ENCODE results near the gene AIMP1.
"Not testable (repeated sequence)": the region's sequence is repeated elsewhere in the genome, so short reads cannot be mapped to it uniquely, and the experiment has no call there.

Gene AIMP1

DNA sequence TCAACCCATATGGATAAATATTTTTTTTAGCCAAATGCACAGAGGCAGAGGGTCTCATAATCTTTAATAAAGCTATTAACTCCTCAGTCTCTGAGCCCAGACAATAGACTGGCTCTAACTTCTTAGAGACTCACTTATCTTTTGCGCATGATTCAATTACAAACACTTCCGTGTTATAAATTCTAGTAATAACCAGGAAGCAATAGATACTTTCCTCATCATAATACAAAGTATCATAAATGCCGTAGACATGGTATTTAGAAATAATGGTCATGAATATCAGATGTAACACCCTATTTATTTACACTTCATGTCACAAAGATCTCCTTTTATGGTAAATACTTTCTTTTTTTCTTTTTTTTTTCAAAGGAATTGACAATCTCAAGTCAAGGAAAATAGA, 56.7 kb downstream of the AIMP1 start:
- POLR2A ChIA-PET = no interaction called here
- CTCF ChIA-PET = no interaction called here
- no peak for DNase-seq (ENCODE audit: extremely low spot score)
- TF ChIP-seq, protein P1, sequence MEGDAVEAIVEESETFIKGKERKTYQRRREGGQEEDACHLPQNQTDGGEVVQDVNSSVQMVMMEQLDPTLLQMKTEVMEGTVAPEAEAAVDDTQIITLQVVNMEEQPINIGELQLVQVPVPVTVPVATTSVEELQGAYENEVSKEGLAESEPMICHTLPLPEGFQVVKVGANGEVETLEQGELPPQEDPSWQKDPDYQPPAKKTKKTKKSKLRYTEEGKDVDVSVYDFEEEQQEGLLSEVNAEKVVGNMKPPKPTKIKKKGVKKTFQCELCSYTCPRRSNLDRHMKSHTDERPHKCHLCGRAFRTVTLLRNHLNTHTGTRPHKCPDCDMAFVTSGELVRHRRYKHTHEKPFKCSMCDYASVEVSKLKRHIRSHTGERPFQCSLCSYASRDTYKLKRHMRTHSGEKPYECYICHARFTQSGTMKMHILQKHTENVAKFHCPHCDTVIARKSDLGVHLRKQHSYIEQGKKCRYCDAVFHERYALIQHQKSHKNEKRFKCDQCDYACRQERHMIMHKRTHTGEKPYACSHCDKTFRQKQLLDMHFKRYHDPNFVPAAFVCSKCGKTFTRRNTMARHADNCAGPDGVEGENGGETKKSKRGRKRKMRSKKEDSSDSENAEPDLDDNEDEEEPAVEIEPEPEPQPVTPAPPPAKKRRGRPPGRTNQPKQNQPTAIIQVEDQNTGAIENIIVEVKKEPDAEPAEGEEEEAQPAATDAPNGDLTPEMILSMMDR (IDR thresholded peaks at IDR 0.05; ENCODE audit: control extremely low read depth, extremely low read depth, low read depth, missing control alignments) = no peak

DNA sequence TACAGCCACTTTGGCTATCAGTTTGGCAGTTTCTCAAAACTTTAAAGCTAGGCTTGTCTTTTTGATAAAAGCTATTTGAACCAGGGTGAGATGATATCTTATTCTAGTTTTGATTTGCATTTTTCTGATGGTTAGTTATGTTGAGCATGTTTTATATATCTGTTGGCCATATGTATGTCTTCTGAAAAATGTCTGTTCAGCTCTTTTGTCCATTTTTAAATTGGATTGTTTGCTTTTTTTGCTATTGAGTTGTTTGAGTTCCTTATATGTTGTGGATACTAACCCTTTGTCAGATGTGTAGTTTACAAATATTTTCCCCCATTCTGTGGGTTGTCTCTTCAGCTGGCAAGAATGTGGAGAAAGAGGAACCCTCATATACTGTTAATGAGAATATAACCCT, 63.8 kb downstream of the AIMP1 start:
- ChIA-PET CTCF (interaction anchor here (1.1 to 2.3 kb wide), 2 partner anchors 10 to 16 kb away, joined by 3 to 7 read pairs; no protein-coding TSS in a partner anchor), POLR2A (no interaction called here)

DNA sequence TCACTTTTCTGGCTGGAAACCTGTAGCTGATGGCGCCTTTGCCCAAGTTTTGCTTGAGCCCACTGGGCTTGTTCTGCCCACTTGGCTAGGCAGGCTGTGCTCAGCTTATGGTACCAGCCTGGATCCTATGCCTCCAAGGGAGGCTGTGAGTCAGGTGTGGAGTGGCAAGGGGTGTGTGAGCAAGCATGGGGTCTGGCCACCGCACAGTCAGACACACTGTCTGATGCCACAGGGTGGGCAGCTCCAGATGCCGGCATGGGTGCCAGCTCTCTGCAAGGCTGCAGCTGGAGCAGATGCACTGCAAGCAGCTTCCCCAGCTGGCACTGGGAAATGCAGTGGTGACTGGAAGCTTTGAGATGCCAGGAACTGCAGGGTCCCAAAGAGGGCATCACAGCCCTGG, 68.5 kb downstream of the AIMP1 start:
- DNase-seq (ENCODE audit: extremely low spot score) = no peak
- TF ChIP-seq, protein P1 (IDR thresholded peaks at IDR 0.05; ENCODE audit: control extremely low read depth, extremely low read depth, low read depth, missing control alignments) = no peak
- ChIA-PET POLR2A (interaction anchor here (0.5 kb wide), 1 partner anchor 1427 kb away, joined by 5 read pairs; no protein-coding TSS in a partner anchor), CTCF (interaction anchor here (0.8 to 3.5 kb wide), 3 partner anchors 9 to 19 kb away, joined by 3 to 14 read pairs (median 4); no protein-coding TSS in a partner anchor)

More for the DNA sequence above, 63.8 kb downstream of the AIMP1 start:
- no peak for DNase-seq (ENCODE audit: extremely low spot score)
- TF ChIP-seq, protein P1 (IDR thresholded peaks at IDR 0.05; ENCODE audit: control extremely low read depth, extremely low read depth, low read depth, missing control alignments) = no peak

- POLR2A ChIA-PET = no interaction called here
- no peak for DNase-seq (ENCODE audit: extremely low spot score)
- TF ChIP-seq, protein P1 (IDR thresholded peaks at IDR 0.05; ENCODE audit: control extremely low read depth, extremely low read depth, low read depth, missing control alignments) = no peak
- CTCF ChIA-PET = interaction anchor here (3.5 kb wide), 1 partner anchor 15 kb away, joined by 14 read pairs; no protein-coding TSS in a partner anchor
Observed at GRCh38 chr4:106385853-106386393, 69.6 kb downstream of the AIMP1 start.

DNA sequence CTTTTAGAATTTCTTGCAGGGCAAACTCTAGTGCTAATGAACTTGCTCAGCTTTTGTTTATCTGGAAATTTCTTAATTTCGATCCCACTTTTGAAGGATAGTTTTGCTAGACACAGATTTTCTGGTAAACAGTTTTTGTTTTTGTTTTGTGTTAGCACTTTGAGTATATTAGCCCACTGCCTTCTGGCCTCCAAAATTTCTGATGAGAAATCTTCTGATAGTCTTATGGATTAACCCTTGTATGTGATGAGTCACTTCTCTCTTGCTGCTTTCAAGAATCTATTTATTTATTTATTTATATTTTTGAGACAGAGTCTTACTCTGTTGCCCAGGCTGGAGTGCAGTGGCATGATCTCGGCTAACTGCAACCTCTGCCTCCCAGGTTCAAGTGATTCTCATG, 79.2 kb downstream of the AIMP1 start:
- POLR2A ChIA-PET = no interaction called here
- TF ChIP-seq, protein P1 (IDR thresholded peaks at IDR 0.05; ENCODE audit: control extremely low read depth, extremely low read depth, low read depth, missing control alignments) = no peak
- no peak for DNase-seq (ENCODE audit: extremely low spot score)
- CTCF ChIA-PET = no interaction called here

DNA sequence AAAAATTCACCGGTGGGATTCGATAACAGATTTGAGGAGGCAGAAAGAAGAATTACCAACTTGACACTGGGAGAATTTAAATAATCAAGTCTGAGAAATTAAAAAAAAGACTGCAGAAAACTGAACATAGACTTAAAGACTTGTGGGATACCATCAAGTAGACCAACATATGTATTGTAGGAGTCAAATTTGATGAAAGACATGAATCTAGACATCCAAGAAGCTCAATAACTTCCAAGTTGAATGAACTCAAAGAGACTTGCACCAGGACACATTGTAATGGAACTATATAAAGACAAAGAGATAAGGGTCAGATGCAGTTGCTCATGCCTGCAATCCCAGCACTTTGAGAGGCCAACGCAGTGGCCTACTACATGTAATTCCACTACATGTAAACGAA, 82.5 kb downstream of the AIMP1 start:
- DNase-seq (ENCODE audit: extremely low spot score); POLR2A ChIA-PET; CTCF ChIA-PET: not testable (repeated sequence)
